ENCODE results near the gene AIRE.

- no peak for TF ChIP-seq CTCF (IDR thresholded peaks at IDR 0.05)
- no peak for TF ChIP-seq EP300 (IDR thresholded peaks at IDR 0.05)
Observed at GRCh38 chr21:44327603-44327974, 41.9 kb downstream of the AIRE start.

All from tibial nerve (tissue), 4 donors.